Naive thymus-derived CD4-positive, alpha-beta T cell (primary cell): ENCODE measurements around the gene CDA. TPM values are rescaled to one million over a fixed set of nuclear protein-coding genes. Genes with fewer than 3 reads are reported as not detected.
"Not testable (repeated sequence)": the region's sequence is repeated elsewhere in the genome, so short reads cannot be mapped to it uniquely, and the experiment has no call there.

ENCODE experiments used
- ATAC-seq: fragments of 150-1000 bp; cut with Tn5 transposase; 2 replicates; pipeline ENCODE4 v1.10.0; 2021; ENCODE audit warnings: mild to moderate bottlenecking, moderate library complexity
- CTCF ChIA-PET: fragments of 350-600 bp; sonication (Branson Sonifier 250); formaldehyde crosslinking; loops from one replicate; lab custom pipeline; 2021; ENCODE audit warnings: antibody characterized with exemption; lab: Charles Lee
- POLR2A ChIA-PET: fragments of 350-600 bp; sonication (Branson Sonifier 250); formaldehyde crosslinking; loops from one replicate; lab custom pipeline; 2021; ENCODE audit warnings: antibody characterized with exemption, inconsistent platforms; lab: Charles Lee
- DNase-seq, 9 donors: peaks; one replicate each; pipeline versions ENCODE4 v3.0.0 to v3.0.0-alpha.2; 2020 to 2022; ENCODE audit warnings: mixed read lengths in 1 of 9
- H3K27ac ChIP-seq: one replicate; pipeline ENCODE4 v1.7.0; 2013; ENCODE audit warnings: mild to moderate bottlenecking, low read depth, low read length, moderate library complexity
- H3K27me3 ChIP-seq, 2 donors: one replicate each; pipeline ENCODE4 v1.7.0; 2013; ENCODE audit warnings: low read length in 2 of 2, mild to moderate bottlenecking in 2 of 2, moderate library complexity in 2 of 2; ENCODE audit not compliant: control insufficient read depth in 2 of 2, insufficient read depth in 2 of 2
- H3K36me3 ChIP-seq, 3 experiments: 1 replicate in 2 of 3; 2 replicates in 1 of 3; pipeline ENCODE4 v1.7.0; 2013; ENCODE audit warnings: low read length in 3 of 3, mild to moderate bottlenecking in 3 of 3, moderate library complexity in 1 of 3; ENCODE audit not compliant: insufficient read depth in 3 of 3, control insufficient read depth in 2 of 3
- H3K4me1 ChIP-seq, 2 donors: one replicate each; pipeline ENCODE4 v1.7.0; 2013; ENCODE audit warnings: low read length in 2 of 2, mild to moderate bottlenecking in 2 of 2, moderate library complexity in 1 of 2; ENCODE audit not compliant: control insufficient read depth in 2 of 2, insufficient read depth in 2 of 2
- H3K4me3 ChIP-seq: 2 replicates; pipeline ENCODE4 v1.7.0; 2013; ENCODE audit warnings: mild to moderate bottlenecking, low read length
- H3K9me3 ChIP-seq, 3 experiments: 1 replicate in 2 of 3; 2 replicates in 1 of 3; pipeline ENCODE4 v1.7.0; 2013; ENCODE audit warnings: low read length in 3 of 3; ENCODE audit not compliant: control insufficient read depth in 2 of 3
- H3K27ac Mint-ChIP-seq, 9 donors: one replicate each; pipeline ENCODE4 v1.8.0; 2020 to 2022; ENCODE audit warnings: mixed read lengths in 9 of 9, mild to moderate bottlenecking in 8 of 9, moderate library complexity in 5 of 9, inconsistent platforms in 2 of 9
- H3K27me3 Mint-ChIP-seq, 5 donors: one replicate each; pipeline ENCODE4 v1.8.0; 2021 to 2022; ENCODE audit warnings: mixed read lengths in 5 of 5, mild to moderate bottlenecking in 1 of 5
- H3K36me3 Mint-ChIP-seq, 5 donors: one replicate each; pipeline ENCODE4 v1.8.0; 2020 to 2022; ENCODE audit warnings: mixed read lengths in 5 of 5, mild to moderate bottlenecking in 3 of 5, inconsistent platforms in 1 of 5
- H3K4me1 Mint-ChIP-seq, 7 donors: one replicate each; pipeline ENCODE4 v1.8.0; 2020 to 2022; ENCODE audit warnings: mixed read lengths in 7 of 7, mild to moderate bottlenecking in 3 of 7, inconsistent platforms in 1 of 7
- H3K4me3 Mint-ChIP-seq, 10 donors: one replicate each; pipeline ENCODE4 v1.8.0; 2020 to 2022; ENCODE audit warnings: mild to moderate bottlenecking in 10 of 10, mixed read lengths in 10 of 10, moderate library complexity in 6 of 10, inconsistent platforms in 2 of 10
- H3K9me3 Mint-ChIP-seq, 11 donors: one replicate each; pipeline ENCODE4 v1.8.0; 2020 to 2022; ENCODE audit warnings: mixed read lengths in 11 of 11, mild to moderate bottlenecking in 4 of 11, inconsistent platforms in 1 of 11, moderate library complexity in 1 of 11
- intact Hi-C, 2 donors: fragments of 100-400 bp; cut with micrococcal nuclease; formaldehyde crosslinking; loops; one replicate each; pipeline ENCODE4 v1.15.1; 2023
- polyA plus RNA-seq, 2 donors: library from polyadenylated mRNA; unstranded; fragments of 300-500 nt; fragmentation: Illumina TruSeq; gene quantifications; one replicate each; pipeline ENCODE4 v1.2.3, GENCODE V29; 2021
- total RNA-seq, 6 experiments: library from RNA in 5 of 6; stranded (reverse) in 5 of 6; gene quantifications; 1 replicate in 5 of 6; 2 replicates in 1 of 6; pipeline ENCODE4 v1.2.3 and lab custom pipeline; 2021 to 2026

Gene CDA
- total and polyA plus RNA-seq, 7 experiments from 2014 or later = 2.4 to 13.6 TPM; not detected in 5

DNA sequence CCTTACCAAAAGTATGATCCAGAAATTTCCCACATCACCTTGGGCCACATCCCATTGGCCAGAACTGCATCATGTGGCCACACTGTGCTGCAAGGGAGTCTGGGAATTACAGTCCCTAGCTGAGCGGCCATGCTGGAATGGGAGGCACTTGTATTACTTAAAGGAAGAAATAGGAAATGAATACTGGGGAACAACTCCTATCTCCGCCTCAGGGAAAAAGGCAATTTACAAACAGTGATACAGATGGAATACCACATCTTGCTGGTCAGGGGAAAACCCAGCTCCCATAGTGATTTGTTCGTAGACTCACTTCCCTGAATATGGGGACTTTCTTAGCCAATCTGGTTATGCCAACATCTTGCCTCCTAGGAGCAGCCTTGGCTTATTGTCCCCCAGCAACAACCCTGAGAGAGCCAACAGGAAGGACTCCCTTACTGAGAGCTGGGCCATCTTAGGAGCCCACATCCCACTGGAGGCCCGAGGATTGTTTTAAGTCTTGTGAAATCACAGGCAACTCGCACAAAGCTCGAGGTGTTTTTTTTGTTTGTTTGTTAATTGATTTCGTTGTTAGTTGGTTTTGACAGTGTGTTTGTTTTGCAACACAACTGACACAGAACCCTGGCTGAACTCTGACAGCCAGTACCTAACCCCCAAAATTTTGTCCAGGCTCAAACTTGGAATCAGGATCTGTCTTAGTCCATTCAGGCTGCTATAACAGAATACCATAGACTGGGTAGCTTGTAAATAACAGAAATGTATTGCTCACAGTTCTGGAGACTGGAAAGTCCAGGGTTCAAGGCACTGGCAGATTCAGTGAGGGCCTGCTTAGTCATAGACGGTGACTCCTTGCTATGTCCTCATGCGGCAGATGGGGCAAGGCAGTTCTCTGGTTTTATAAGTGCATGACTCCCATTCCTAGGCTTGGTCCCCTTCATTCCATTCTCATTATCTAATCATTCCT lies 14.9 kb downstream of the CDA start:
- peaks cover 0 to 2% (median 0%) of the 10 kb centered on the region in 7 donors for H3K4me1 Mint-ChIP-seq
- intact Hi-C loops = no loop called here
- no peaks in the 10 kb centered on the region for H3K27me3 ChIP-seq
- H3K4me3 Mint-ChIP-seq = no peak overlapping the region
- POLR2A ChIA-PET = interaction anchor here (0.9 kb wide), 1 partner anchor 30 kb away, joined by 3 read pairs; no protein-coding TSS in a partner anchor
- peaks cover 0 to 16% (median 7%) of the 10 kb centered on the region in 5 donors for H3K27me3 Mint-ChIP-seq
- no peaks in the 10 kb centered on the region for H3K36me3 Mint-ChIP-seq
- CTCF ChIA-PET = no interaction called here
- ATAC-seq = peak; percentile 66
- H3K27ac Mint-ChIP-seq = no peak overlapping the region
- no peak overlapping the region for H3K4me3 ChIP-seq
- no peaks in the 10 kb centered on the region for H3K9me3 ChIP-seq
- H3K9me3 Mint-ChIP-seq = peaks cover 0 to 3% (median 0%) of the 10 kb centered on the region in 11 donors
- no peaks in the 10 kb centered on the region for H3K36me3 ChIP-seq
- DNase-seq = no peak
- H3K4me1 ChIP-seq = no peaks in the 10 kb centered on the region
- no peak overlapping the region for H3K27ac ChIP-seq

DNA sequence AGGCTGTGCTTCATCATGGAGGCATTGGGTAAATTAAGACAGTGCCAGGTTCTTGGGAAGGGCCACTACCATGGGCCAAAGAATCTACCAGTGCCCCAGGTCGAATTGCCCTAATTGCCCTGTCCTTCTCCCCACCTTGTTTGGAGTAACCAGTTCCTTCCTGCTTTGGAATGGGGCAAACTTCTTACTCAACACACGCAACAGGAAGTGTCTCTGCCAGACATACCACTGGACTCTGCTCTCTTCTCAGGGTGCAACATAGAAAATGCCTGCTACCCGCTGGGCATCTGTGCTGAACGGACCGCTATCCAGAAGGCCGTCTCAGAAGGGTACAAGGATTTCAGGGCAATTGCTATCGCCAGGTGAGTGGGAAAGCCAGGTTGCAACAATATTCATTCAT lies 15.8 kb downstream of the CDA start:
- H3K4me3 Mint-ChIP-seq = no peak overlapping the region
- ATAC-seq = peak; percentile 60
- Histone ChIP-seq H3K27ac (no peak overlapping the region), H3K9me3 (no peaks in the 10 kb centered on the region), H3K4me1 (no peaks in the 10 kb centered on the region), H3K4me3 (no peak overlapping the region), H3K36me3 (no peaks in the 10 kb centered on the region), H3K27me3 (no peaks in the 10 kb centered on the region)
- ChIA-PET CTCF (no interaction called here), POLR2A (no interaction called here)
- intact Hi-C loops = no loop called here
- peaks cover 0 to 15% (median 4%) of the 10 kb centered on the region in 5 donors for H3K27me3 Mint-ChIP-seq
- peaks cover 0 to 3% (median 0%) of the 10 kb centered on the region in 11 donors for H3K9me3 Mint-ChIP-seq
- H3K36me3 Mint-ChIP-seq = no peaks in the 10 kb centered on the region
- H3K27ac Mint-ChIP-seq = no peak overlapping the region
- DNase-seq = no peak
- no peaks in the 10 kb centered on the region for H3K4me1 Mint-ChIP-seq

DNA sequence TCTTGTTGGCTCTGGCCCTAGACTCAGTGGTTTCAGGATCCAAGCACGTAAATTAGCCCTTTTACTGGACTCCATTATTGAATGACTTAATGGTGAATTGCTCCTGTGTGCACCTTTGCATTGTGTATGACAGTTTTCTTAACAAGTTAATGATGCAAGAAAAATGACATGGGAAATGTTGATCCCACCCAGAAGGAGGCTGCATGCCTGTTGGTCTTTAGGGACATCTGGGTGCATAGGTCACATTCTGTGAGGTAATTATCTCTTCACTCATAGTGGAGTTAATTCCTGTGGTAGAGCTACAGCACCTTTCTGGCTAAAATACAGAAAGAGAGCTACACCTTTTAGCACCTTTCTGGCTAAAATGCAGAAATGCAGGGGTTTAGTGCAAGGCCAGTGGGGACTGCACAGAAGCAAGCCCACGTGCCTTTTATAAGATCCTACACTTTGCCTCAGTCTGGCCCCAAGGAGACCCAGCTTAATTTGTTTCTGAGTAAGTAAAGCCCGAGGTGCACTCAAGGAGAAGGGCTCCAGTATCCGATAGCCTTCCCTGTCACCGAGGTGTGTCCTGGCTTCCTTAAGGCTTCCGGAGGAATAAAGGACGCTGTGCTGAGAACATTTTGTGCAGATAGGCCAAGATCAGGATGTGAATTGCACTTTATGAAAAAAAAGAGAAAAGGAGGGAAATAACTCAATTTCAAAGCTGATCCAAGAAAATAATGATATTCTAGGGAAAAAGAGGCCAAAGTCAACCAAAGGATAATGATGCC lies 18.1 kb downstream of the CDA start:
- H3K27ac Mint-ChIP-seq, H3K4me1 ChIP-seq, H3K4me1 Mint-ChIP-seq, CTCF ChIA-PET, H3K4me3 ChIP-seq, H3K9me3 ChIP-seq, H3K9me3 Mint-ChIP-seq, intact Hi-C loops, H3K36me3 ChIP-seq, ATAC-seq, POLR2A ChIA-PET, DNase-seq, H3K27ac ChIP-seq, H3K36me3 Mint-ChIP-seq, H3K4me3 Mint-ChIP-seq, H3K27me3 ChIP-seq: not testable (repeated sequence)
- H3K27me3 Mint-ChIP-seq = peaks cover 0 to 11% (median 4%) of the 10 kb centered on the region in 5 donors

DNA sequence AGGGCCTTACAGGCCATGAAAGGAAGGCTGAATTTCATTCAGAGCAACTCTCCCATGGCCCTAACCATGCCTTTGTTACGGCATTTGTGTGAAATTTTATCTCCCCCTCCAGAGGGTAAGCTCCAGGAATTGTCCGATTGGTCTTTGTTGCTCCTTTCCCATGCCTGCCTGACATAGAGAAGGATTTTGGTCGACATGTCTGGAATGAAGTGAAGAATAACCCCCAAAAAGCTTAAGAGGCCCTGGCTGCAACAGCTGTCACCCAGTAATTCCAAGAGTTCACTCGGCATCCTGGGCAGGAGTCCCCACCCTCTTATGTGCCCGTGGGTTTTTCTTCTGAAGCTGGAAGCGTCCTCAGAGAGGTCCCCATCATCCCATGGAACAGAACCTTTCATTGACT lies 20.6 kb downstream of the CDA start:
- no peak overlapping the region for H3K4me3 Mint-ChIP-seq
- Histone ChIP-seq H3K27ac (no peak overlapping the region), H3K4me1 (no peaks in the 10 kb centered on the region), H3K4me3 (no peak overlapping the region), H3K36me3 (no peaks in the 10 kb centered on the region), H3K27me3 (no peaks in the 10 kb centered on the region), H3K9me3 (no peaks in the 10 kb centered on the region)
- no peak overlapping the region for H3K27ac Mint-ChIP-seq
- ChIA-PET CTCF (no interaction called here), POLR2A (no interaction called here)
- DNase-seq = no peak
- peaks cover 0 to 9% (median 5%) of the 10 kb centered on the region in 5 donors for H3K27me3 Mint-ChIP-seq
- intact Hi-C loops = no loop called here
- H3K4me1 Mint-ChIP-seq = no peaks in the 10 kb centered on the region
- ATAC-seq = no peak
- H3K9me3 Mint-ChIP-seq = no peaks in the 10 kb centered on the region
- H3K36me3 Mint-ChIP-seq = no peaks in the 10 kb centered on the region

DNA sequence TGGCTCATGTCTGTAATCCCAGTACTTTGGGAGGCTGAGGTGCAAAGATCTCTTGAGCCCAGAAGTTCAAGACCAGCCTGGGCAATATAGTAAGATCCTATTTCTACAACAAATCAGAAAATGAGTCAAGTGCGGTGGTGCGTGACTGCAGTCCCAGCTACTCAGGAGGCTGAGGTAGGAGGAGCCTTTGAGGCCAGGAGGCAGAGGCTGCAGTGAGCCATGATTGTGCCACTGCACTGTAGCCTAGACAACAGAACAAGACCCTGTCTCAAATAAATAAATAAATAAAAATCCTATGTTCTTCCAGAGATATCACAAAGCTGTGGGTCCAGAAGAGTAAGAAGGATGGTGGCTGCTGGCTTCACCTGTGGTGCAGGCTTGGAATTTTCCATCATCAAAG lies 22.1 kb downstream of the CDA start:
- H3K36me3 Mint-ChIP-seq = no peaks in the 10 kb centered on the region
- peaks cover 0 to 7% (median 3%) of the 10 kb centered on the region in 5 donors for H3K27me3 Mint-ChIP-seq
- Histone ChIP-seq H3K4me3 (no peak overlapping the region), H3K9me3 (no peaks in the 10 kb centered on the region), H3K27me3 (no peaks in the 10 kb centered on the region), H3K27ac (no peak overlapping the region), H3K4me1 (no peaks in the 10 kb centered on the region), H3K36me3 (no peaks in the 10 kb centered on the region)
- no peak overlapping the region for H3K27ac Mint-ChIP-seq
- no peak for ATAC-seq
- no peak overlapping the region for H3K4me3 Mint-ChIP-seq
- POLR2A ChIA-PET = no interaction called here
- intact Hi-C loops = no loop called here
- no peaks in the 10 kb centered on the region for H3K9me3 Mint-ChIP-seq
- CTCF ChIA-PET = no interaction called here
- no peak for DNase-seq
- H3K4me1 Mint-ChIP-seq = no peaks in the 10 kb centered on the region

DNA sequence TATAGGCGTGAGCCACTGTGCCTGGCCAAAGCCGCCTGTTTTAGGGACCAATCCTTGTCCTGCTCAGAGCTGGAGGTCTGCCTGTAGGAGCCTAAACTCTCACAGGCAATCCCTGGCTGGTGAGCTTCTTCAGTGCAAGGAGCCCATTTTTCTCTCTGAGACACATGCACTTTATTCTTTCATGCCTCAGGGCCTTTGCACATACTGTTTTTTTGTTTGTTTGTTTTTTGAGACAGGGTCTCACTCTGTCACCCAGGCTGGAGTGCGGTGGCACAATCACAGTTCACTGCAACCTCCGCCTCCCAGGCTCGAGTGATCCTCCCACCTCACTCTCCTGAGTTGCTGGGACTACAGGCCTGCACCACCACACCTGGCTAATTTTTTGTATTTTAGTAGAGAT lies 22.8 kb downstream of the CDA start:
- POLR2A ChIA-PET = no interaction called here
- Histone ChIP-seq H3K9me3 (no peaks in the 10 kb centered on the region), H3K4me3 (no peak overlapping the region), H3K27ac (no peak overlapping the region), H3K4me1 (no peaks in the 10 kb centered on the region), H3K27me3 (no peaks in the 10 kb centered on the region), H3K36me3 (no peaks in the 10 kb centered on the region)
- ATAC-seq = no peak
- Mint-ChIP-seq H3K27ac (no peak overlapping the region), H3K9me3 (no peaks in the 10 kb centered on the region), H3K4me3 (no peak overlapping the region), H3K4me1 (peaks cover 0 to 3% (median 0%) of the 10 kb centered on the region in 7 donors), H3K27me3 (peaks cover 0 to 13% (median 5%) of the 10 kb centered on the region in 5 donors), H3K36me3 (no peaks in the 10 kb centered on the region)
- CTCF ChIA-PET = no interaction called here
- DNase-seq = no peak
- intact Hi-C loops = no loop called here
